Activated T-helper 1 cell treated with anti-CD3 and anti-CD28 coated beads, Interleukin-12 subunit alpha, Interleukin-12 subunit beta, Interleukin-2, Interleukin-4 antibody, amounts not matched to agents 30 ng/mL and 10 ng/mL and 1 ng/mL, durations not matched to agents 14 hours and 24 hours and 36 hours (primary cell): ENCODE results near the gene MVP. TPM values are rescaled to one million over a fixed set of nuclear protein-coding genes. Genes with fewer than 3 reads are reported as not detected.
A peak's percentile ranks its signal among the peaks of the same experiment; 100 is the strongest.
"Not testable (repeated sequence)": the region's sequence is repeated elsewhere in the genome, so short reads cannot be mapped to it uniquely, and the experiment has no call there.

ENCODE experiments used
- DNase-seq: peaks from one replicate; pipeline ENCODE4 v3.0.0; 2021; ENCODE audit warnings: low spot score
- H3K27ac Mint-ChIP-seq: one replicate; pipeline ENCODE4 v1.8.0; 2021; ENCODE audit warnings: mild to moderate bottlenecking, mixed read lengths
- H3K27me3 Mint-ChIP-seq: one replicate; pipeline ENCODE4 v1.8.0; 2022; ENCODE audit warnings: mild to moderate bottlenecking, moderate library complexity, mixed read lengths; ENCODE audit not compliant: insufficient read depth
- H3K36me3 Mint-ChIP-seq: one replicate; pipeline ENCODE4 v1.8.0; 2021; ENCODE audit warnings: low read depth, mixed read lengths
- H3K4me1 Mint-ChIP-seq: one replicate; pipeline ENCODE4 v1.8.0; 2021; ENCODE audit warnings: low read depth, mixed read lengths
- H3K4me3 Mint-ChIP-seq: one replicate; pipeline ENCODE4 v1.8.0; 2021; ENCODE audit warnings: mild to moderate bottlenecking, moderate library complexity, mixed read lengths
- H3K9me3 Mint-ChIP-seq: one replicate; pipeline ENCODE4 v1.8.0; 2021; ENCODE audit warnings: mixed read lengths
- intact Hi-C: fragments of 100-400 bp; cut with micrococcal nuclease; formaldehyde crosslinking; loops from one replicate; pipeline ENCODE4 v1.15.1; 2024
- total RNA-seq: library from RNA; stranded (reverse); gene quantifications from 2 replicates; pipeline ENCODE4 v1.2.3, GENCODE V29; 2022

MVP gene
- total RNA-seq = 117 and 124 TPM in 2 replicates

GRCh38 chr16:29820271-29820701, at the start of gene MVP:
Gene MVP (plus strand): TSS chr16:29820462. CDS start chr16:29830550, 10,088 bp downstream.
- peaks cover 47% of the 10 kb centered on the region for H3K4me1 Mint-ChIP-seq
- intact Hi-C loops = loop anchor here (1.0 to 10.0 kb wide), 6 partner anchors 15 to 795 kb away; partner anchors contain the start of genes ASPHD1, C16orf92 and CDIPT
- H3K36me3 Mint-ChIP-seq = peaks cover 26% of the 10 kb centered on the region
- H3K4me3 Mint-ChIP-seq = peak within 1 kb of the TSS; percentile 99
- H3K27me3 Mint-ChIP-seq = no peaks in the 10 kb centered on the region
- no peaks in the 10 kb centered on the region for H3K9me3 Mint-ChIP-seq
- H3K27ac Mint-ChIP-seq = peak within 1 kb of the TSS; percentile 88
- DNase-seq = peak; percentile 63

DNA sequence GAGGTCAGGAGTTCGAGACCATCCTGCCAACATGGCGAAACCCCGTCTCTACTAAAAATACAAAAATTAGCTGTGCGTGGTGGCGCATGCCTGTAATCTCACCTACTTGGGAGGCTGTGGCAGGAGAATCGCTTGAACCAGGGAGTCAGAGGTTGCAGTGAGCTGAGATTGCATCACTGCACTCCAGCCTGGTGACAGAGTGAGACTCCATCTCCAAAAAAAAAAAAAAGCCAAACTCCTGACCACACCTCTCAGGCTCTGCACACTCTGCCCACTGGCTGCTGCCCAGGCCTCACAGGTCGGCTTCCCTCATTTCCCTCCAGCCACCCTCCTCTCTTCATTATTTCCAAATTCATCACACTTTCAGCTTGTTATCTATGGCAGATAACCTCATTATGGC, 47.9 kb upstream of the MVP start:
- H3K4me1 Mint-ChIP-seq, H3K4me3 Mint-ChIP-seq, DNase-seq, H3K27me3 Mint-ChIP-seq, H3K27ac Mint-ChIP-seq, intact Hi-C loops, H3K9me3 Mint-ChIP-seq, H3K36me3 Mint-ChIP-seq: not testable (repeated sequence)

DNA sequence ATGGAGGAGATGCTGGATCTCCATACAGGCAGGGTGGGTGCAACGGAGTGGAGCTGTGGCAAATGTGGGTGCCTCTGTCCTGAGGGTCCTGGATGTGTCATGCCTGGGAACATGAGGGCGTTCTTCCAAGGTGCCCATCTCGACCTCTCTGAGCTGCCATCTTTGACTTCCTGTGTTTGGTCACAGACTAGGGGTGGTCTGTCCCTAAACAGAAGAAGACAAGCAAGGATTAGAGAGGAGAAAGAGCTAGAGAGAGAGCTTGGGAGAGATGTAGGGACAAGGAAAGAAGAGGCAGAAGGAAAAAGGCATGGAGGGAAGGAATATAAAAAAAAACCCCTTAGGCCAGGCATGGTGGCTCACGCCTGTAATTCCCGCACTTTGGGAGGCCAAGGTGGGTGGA, 45.5 kb upstream of the MVP start:
- Mint-ChIP-seq H3K9me3 (no peaks in the 10 kb centered on the region), H3K4me3 (no peak overlapping the region), H3K4me1 (no peaks in the 10 kb centered on the region), H3K27ac (no peak overlapping the region), H3K27me3 (peaks cover 9% of the 10 kb centered on the region), H3K36me3 (no peaks in the 10 kb centered on the region)
- no peak for DNase-seq
- intact Hi-C loops = no loop called here

DNA sequence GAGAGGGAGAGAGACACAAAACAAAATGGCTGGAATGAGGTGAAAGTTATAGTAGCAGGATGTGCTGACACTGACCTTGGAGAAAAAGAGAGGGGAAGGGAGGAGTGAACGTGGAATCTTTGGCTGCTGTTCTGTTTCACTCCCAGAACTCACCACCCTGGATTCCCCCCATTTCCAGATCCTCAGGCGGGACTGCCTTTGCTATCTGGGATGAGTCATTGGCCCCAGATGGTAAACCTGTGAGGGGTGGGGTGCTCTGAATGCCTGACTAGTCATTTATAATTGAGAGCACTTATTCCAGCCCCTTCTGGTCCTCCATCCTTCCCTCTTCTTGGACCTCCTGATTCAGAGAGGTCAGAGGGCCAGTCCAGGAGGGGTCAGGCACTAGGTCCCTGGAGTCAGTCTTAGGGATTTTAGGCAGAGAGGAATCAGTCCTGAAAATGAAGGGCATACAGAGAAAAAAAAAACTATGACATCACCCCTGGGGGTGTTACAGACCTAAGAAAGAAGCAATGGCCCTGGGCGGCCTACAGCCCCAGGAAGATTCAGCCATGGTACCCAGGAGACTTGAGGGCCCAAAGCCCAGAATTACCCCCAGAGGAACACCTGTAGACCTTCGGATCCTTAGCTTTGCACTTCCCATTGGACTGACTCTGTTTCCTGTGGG, 44.4 kb upstream of the MVP start:
- intact Hi-C loops = no loop called here
- H3K36me3 Mint-ChIP-seq = no peaks in the 10 kb centered on the region
- peaks cover 12% of the 10 kb centered on the region for H3K27me3 Mint-ChIP-seq
- no peak overlapping the region for H3K27ac Mint-ChIP-seq
- DNase-seq = no peak
- no peaks in the 10 kb centered on the region for H3K9me3 Mint-ChIP-seq
- H3K4me3 Mint-ChIP-seq = no peak overlapping the region
- H3K4me1 Mint-ChIP-seq = no peaks in the 10 kb centered on the region

GRCh38 chr16:29777576-29778350, 42.5 kb upstream of the MVP start, which contains the start of gene ZG16:
Gene ZG16 (plus strand): TSS chr16:29778256. CDS start chr16:29779267, 1,011 bp downstream.
- no peak for DNase-seq
- peaks cover 1% of the 10 kb centered on the region for H3K36me3 Mint-ChIP-seq
- intact Hi-C loops = no loop called here

DNA sequence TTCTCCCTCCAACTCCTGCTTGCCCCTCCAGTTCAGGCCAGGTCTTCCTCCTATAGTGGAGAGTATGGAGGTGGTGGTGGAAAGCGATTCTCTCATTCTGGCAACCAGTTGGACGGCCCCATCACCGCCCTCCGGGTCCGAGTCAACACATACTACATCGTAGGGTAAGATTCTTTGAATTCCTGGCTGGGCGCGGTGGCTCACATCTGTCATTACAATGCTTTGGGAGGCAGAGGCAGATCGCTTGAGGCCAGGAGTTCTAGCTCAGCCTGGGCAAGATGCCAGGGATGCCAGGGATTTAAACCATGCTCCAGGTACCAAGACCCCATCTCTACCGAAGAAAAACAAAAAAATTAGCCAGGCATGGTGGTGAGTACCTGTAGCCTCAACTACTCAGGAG, 40.8 kb upstream of the MVP start:
- Mint-ChIP-seq H3K27ac (no peak overlapping the region), H3K27me3 (peaks cover 13% of the 10 kb centered on the region), H3K36me3 (peaks cover 1% of the 10 kb centered on the region), H3K4me1 (peaks cover 10% of the 10 kb centered on the region), H3K9me3 (no peaks in the 10 kb centered on the region), H3K4me3 (no peak overlapping the region)
- intact Hi-C loops = no loop called here
- DNase-seq = no peak

More at GRCh38 chr16:29777576-29778350, 42.5 kb upstream of the MVP start, which contains the start of gene ZG16:
- Mint-ChIP-seq H3K27ac (no peak within 1 kb of the TSS), H3K4me1 (no peaks in the 10 kb centered on the region), H3K27me3 (peaks cover 13% of the 10 kb centered on the region), H3K9me3 (no peaks in the 10 kb centered on the region), H3K4me3 (no peak within 1 kb of the TSS)

DNA sequence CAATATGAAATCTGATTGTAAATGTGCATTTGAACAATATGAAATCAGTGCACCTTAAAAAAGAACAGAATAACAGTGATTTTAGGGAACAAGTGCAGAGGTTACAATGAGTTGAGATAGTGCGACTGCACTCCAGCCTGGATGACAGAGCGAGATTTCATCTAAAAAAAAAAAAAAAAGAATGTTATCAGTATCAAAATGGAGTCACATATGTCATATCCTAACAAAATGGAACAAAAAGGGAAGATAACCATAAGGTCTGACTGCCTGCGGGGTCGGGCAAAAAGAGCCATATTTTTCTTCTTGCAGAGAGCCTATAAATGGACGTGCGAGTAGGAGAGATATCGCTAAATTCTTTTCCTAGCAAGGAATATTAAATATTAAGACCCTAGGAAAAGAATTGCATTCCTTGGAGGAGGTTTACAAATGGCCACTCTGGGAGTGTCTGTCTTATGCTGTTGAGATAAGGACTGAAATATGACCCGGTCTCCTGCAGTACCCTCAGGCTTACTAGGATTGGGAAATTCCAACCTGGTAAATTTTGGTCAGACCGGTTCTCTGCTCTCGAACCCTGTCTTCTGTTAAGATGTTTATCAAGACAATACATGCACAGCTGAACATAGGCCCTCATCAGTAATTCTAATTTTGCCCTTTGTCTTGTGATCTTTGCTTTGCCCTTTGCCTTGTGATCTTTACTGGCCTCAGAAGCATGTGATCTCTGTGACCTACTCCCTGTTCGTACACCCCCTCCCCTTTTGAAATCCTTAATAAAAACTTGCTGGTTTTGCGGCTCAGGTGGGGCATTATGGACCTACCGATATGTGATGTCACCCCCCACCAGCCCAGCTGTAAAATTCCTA, 36.9 kb upstream of the MVP start:
- H3K27me3 Mint-ChIP-seq, H3K9me3 Mint-ChIP-seq, intact Hi-C loops, H3K4me3 Mint-ChIP-seq, DNase-seq, H3K27ac Mint-ChIP-seq, H3K36me3 Mint-ChIP-seq: not testable (repeated sequence)
- peaks cover 21% of the 10 kb centered on the region for H3K4me1 Mint-ChIP-seq

DNA sequence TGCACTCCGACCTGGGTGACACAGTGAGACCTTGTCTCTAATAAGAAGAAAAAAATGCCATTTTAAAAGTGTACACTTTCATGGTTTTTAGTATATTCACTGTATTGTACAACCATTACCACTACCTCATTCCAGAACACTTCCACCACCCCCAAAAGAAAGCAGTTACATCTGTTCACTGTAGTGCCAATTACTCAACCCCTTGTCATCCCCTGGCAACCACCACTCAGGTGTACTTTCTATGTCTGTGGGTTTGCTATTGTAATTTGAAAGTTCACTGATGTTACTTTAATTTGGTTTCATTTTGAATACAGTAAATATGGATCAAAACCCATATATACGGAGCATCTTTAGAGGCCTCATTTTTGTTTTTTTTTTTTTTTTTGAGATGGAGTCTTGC, 36.1 kb upstream of the MVP start:
- H3K4me3 Mint-ChIP-seq = no peak overlapping the region
- no peak for DNase-seq
- H3K36me3 Mint-ChIP-seq = peaks cover 1% of the 10 kb centered on the region
- H3K4me1 Mint-ChIP-seq = peaks cover 21% of the 10 kb centered on the region
- intact Hi-C loops = loop anchor here (2.0 kb wide), 1 partner anchor 39 kb away; the partner anchor contains the start of gene C16orf54
- peak overlapping the region; percentile 16 for H3K27ac Mint-ChIP-seq
- peaks cover 5% of the 10 kb centered on the region for H3K27me3 Mint-ChIP-seq
- H3K9me3 Mint-ChIP-seq = no peaks in the 10 kb centered on the region

DNA sequence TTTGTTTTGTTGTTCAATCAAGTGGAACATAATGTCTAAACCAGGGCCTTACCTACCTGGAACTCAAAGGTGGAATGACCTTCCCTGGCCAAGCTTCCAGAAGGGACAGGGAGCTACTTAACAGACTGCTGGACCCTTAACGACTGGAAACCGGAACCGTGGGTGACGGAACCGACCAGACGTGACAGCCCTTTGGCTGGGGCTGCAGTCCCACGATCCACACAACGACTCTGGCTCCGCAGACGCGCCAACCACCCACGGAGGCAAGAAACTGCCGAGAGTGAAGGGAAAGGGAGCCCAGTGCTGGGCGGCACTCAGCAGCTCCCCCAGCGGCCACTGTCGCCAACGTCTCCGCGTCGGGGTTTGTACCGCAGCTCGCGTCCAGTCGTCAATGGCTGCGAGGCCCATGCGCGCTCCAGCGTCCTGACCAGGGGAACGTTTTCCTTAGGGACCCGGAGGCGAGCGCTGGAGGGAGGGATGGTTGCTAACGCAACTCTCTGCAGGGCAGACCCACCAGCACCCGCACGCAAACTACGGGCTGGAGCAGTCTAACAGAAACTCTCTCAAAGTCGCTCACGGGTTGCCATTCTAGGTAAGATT, 35.3 kb upstream of the MVP start:
- intact Hi-C loops = loop anchor here (1.0 to 2.0 kb wide), 2 partner anchors 40 to 53 kb away; partner anchors contain the start of gene C16orf54
- Mint-ChIP-seq H3K9me3 (no peaks in the 10 kb centered on the region), H3K27me3 (peaks cover 5% of the 10 kb centered on the region), H3K36me3 (peaks cover 1% of the 10 kb centered on the region), H3K4me1 (peaks cover 24% of the 10 kb centered on the region), H3K27ac (no peak overlapping the region), H3K4me3 (peak overlapping the region; percentile 28)
- DNase-seq = peak; percentile 69

- H3K4me1 Mint-ChIP-seq = peaks cover 36% of the 10 kb centered on the region
- H3K27me3 Mint-ChIP-seq, DNase-seq, intact Hi-C loops, H3K27ac Mint-ChIP-seq, H3K4me3 Mint-ChIP-seq, H3K9me3 Mint-ChIP-seq, H3K36me3 Mint-ChIP-seq: not testable (repeated sequence)
These were observed 33.1 kb upstream of the MVP start for GRCh38 chr16:29787155-29787554.

GRCh38 chr16:29789775-29790182, 30.5 kb upstream of the MVP start:
- Mint-ChIP-seq H3K27ac (peak overlapping the region; percentile 97), H3K9me3 (no peaks in the 10 kb centered on the region), H3K36me3 (peaks cover 21% of the 10 kb centered on the region), H3K4me1 (peaks cover 46% of the 10 kb centered on the region), H3K4me3 (peak overlapping the region; percentile 99), H3K27me3 (no peaks in the 10 kb centered on the region)
- intact Hi-C loops = loop anchor here (1.0 to 5.0 kb wide), 10 partner anchors 16 to 967 kb away; partner anchors contain the start of genes ATXN2L, CDIPT, INO80E and KCTD13
- no peak for DNase-seq
